HG02759 (cell line): ENCODE results near the gene NXF2B.
"Not testable (repeated sequence)": the region's sequence is repeated elsewhere in the genome, so short reads cannot be mapped to it uniquely, and the experiment has no call there.

ENCODE experiments used
- ATAC-seq: cut with Tn5 transposase; IDR thresholded peaks from one replicate; pipeline ENCODE4 v1.9.1; 2021; ENCODE audit warnings: mild to moderate bottlenecking, moderate library complexity; ENCODE audit not compliant: unreplicated experiment

NXF2B gene

GRCh38 chrX:102439908-102440307, at the start of gene NXF2B:
Gene NXF2B, minus strand, starts transcription at chrX:102440008. Its CDS starts 59,972 bp downstream, at chrX:102380036.
- ATAC-seq = not testable (repeated sequence)

GRCh38 chrX:102478765-102479164, 39.0 kb upstream of the NXF2B start:
- not testable (repeated sequence) for ATAC-seq

GRCh38 chrX:102471762-102472220, 32.0 kb upstream of the NXF2B start, which contains the start of gene TCP11X2:
Gene TCP11X2, minus strand, starts transcription at chrX:102471812.
- not testable (repeated sequence) for ATAC-seq

GRCh38 chrX:102470215-102470614, 30.4 kb upstream of the NXF2B start:
- not testable (repeated sequence) for ATAC-seq

GRCh38 chrX:102458615-102459014, 18.8 kb upstream of the NXF2B start:
- ATAC-seq = not testable (repeated sequence)

GRCh38 chrX:102414493-102414892, 25.3 kb downstream of the NXF2B start:
- not testable (repeated sequence) for ATAC-seq

GRCh38 chrX:102345916-102346315, 93.9 kb downstream of the NXF2B start:
- no peak for ATAC-seq

GRCh38 chrX:102341867-102342266, 97.9 kb downstream of the NXF2B start:
- ATAC-seq = no peak

GRCh38 chrX:102339312-102340298, 100.2 kb downstream of the NXF2B start:
- ATAC-seq = no peak

GRCh38 chrX:102338162-102338561, 101.6 kb downstream of the NXF2B start:
- no peak for ATAC-seq
